Left renal cortex interstitium (tissue), 4 donors: ENCODE data around the gene NOL9. TPM values are rescaled to one million over a fixed set of nuclear protein-coding genes. Genes with fewer than 3 reads are reported as not detected.
A peak's percentile ranks its signal among the peaks of the same experiment; 100 is the strongest.

ENCODE experiments used
- DNase-seq, 4 donors: peaks; one replicate each; pipeline ENCODE4 v3.0.0-alpha.2; 2013; ENCODE audit warnings: low read depth in 4 of 4, low spot score in 2 of 4, missing footprints in 1 of 4
- polyA plus RNA-seq, 4 donors: library from polyadenylated mRNA; unstranded; fragments of 120-200 nt; gene quantifications; one replicate each; pipeline ENCODE4 v1.2.1, GENCODE V29; 2013; ENCODE audit not compliant: insufficient read length in 4 of 4

The NOL9 gene
- polyA plus RNA-seq, 4 donors, result 11.9 to 27.5 (median 19.9) TPM

- no peak for DNase-seq
Observed at GRCh38 chr1:6591222-6591621, 36.9 kb upstream of the NOL9 start.

- DNase-seq, result no peak
Observed at GRCh38 chr1:6590046-6590445, 35.7 kb upstream of the NOL9 start.

GRCh38 chr1:6588893-6589520 lies 34.7 kb upstream of the NOL9 start:
- DNase-seq, result no peak

GRCh38 chr1:6588128-6588892 lies 34.0 kb upstream of the NOL9 start:
- DNase-seq, result no peak

GRCh38 chr1:6587261-6588005 lies 33.1 kb upstream of the NOL9 start:
- no peak for DNase-seq

- no peak for DNase-seq
Observed at GRCh38 chr1:6586404-6586816, 32.1 kb upstream of the NOL9 start.

- DNase-seq, result no peak
Observed at GRCh38 chr1:6585841-6586240, 31.5 kb upstream of the NOL9 start.

GRCh38 chr1:6585081-6585722 lies 30.9 kb upstream of the NOL9 start:
- no peak for DNase-seq

- no peak for DNase-seq
Observed at GRCh38 chr1:6584126-6585080, 30.1 kb upstream of the NOL9 start.

- DNase-seq, result no peak
Observed at GRCh38 chr1:6582370-6582769, 28.1 kb upstream of the NOL9 start.

- no peak for DNase-seq
Observed at GRCh38 chr1:6581561-6582305, 27.4 kb upstream of the NOL9 start.

GRCh38 chr1:6580593-6581409 lies 26.5 kb upstream of the NOL9 start:
- DNase-seq, result no peak

- no peak for DNase-seq
Observed at GRCh38 chr1:6580119-6580592, 25.8 kb upstream of the NOL9 start.

GRCh38 chr1:6579374-6580118 lies 25.2 kb upstream of the NOL9 start, which contains the start of gene ZBTB48:
Gene ZBTB48 (plus strand): TSS chr1:6579994. CDS start chr1:6580610, 616 bp downstream.
- DNase-seq, result peak; percentile 89 to 98 (median 94)

- DNase-seq, result no peak
Observed at GRCh38 chr1:6578624-6579373, 24.5 kb upstream of the NOL9 start.

GRCh38 chr1:6577831-6578525 lies 23.7 kb upstream of the NOL9 start:
- no peak for DNase-seq
